WERI-Rb-1 (cell line): ENCODE data around the gene SMTNL1.

Experiments
- DNase-seq: peaks from one replicate; pipeline ENCODE4 v3.0.0-alpha.2; 2020
- H3K27ac ChIP-seq: fragments of 250-450 bp; sonication (Bioruptor Pico); 2 replicates; pipeline ENCODE4 v1.5.1; 2020; ENCODE audit warnings: mild to moderate bottlenecking, moderate library complexity
- H3K27me3 ChIP-seq: fragments of 250-450 bp; sonication (Bioruptor Pico); 2 replicates; pipeline ENCODE4 v1.5.1; 2021; ENCODE audit warnings: mild to moderate bottlenecking, low read depth, moderate library complexity; ENCODE audit not compliant: insufficient read depth, severe bottlenecking
- H3K36me3 ChIP-seq: fragments of 250-450 bp; sonication (Bioruptor Pico); 2 replicates; pipeline ENCODE4 v1.5.1; 2020; ENCODE audit warnings: mild to moderate bottlenecking, moderate library complexity
- H3K4me3 ChIP-seq: 2 replicates; pipeline ENCODE4 v1.5.1; 2011; ENCODE audit warnings: low read depth, mild to moderate bottlenecking, control low read depth, low read length
- H3K9me3 ChIP-seq: fragments of 250-450 bp; sonication (Bioruptor Pico); 2 replicates; pipeline ENCODE4 v1.5.1; 2021; ENCODE audit warnings: mild to moderate bottlenecking, moderate library complexity; ENCODE audit not compliant: severe bottlenecking
- TF ChIP-seq, protein P1 (sequence below): IDR thresholded peaks from 2 replicates; pipeline ENCODE4 v1.5.1; 2011; ENCODE audit warnings: low read depth, mild to moderate bottlenecking, control low read depth, inconsistent platforms, low read length

SMTNL1 gene

GRCh38 chr11:57504511-57504910 is 32.9 kb upstream of the SMTNL1 start:
- DNase-seq: no peak
- Histone ChIP-seq H3K9me3 (no peaks in the 10 kb centered on the region), H3K4me3 (no peak overlapping the region), H3K27me3 (no peaks in the 10 kb centered on the region), H3K36me3 (no peaks in the 10 kb centered on the region), H3K27ac (no peak overlapping the region)
- TF ChIP-seq, protein P1, sequence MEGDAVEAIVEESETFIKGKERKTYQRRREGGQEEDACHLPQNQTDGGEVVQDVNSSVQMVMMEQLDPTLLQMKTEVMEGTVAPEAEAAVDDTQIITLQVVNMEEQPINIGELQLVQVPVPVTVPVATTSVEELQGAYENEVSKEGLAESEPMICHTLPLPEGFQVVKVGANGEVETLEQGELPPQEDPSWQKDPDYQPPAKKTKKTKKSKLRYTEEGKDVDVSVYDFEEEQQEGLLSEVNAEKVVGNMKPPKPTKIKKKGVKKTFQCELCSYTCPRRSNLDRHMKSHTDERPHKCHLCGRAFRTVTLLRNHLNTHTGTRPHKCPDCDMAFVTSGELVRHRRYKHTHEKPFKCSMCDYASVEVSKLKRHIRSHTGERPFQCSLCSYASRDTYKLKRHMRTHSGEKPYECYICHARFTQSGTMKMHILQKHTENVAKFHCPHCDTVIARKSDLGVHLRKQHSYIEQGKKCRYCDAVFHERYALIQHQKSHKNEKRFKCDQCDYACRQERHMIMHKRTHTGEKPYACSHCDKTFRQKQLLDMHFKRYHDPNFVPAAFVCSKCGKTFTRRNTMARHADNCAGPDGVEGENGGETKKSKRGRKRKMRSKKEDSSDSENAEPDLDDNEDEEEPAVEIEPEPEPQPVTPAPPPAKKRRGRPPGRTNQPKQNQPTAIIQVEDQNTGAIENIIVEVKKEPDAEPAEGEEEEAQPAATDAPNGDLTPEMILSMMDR: no peak

GRCh38 chr11:57506522-57506921 is 30.9 kb upstream of the SMTNL1 start:
- Histone ChIP-seq H3K27me3 (no peaks in the 10 kb centered on the region), H3K4me3 (no peak overlapping the region), H3K36me3 (no peaks in the 10 kb centered on the region), H3K9me3 (no peaks in the 10 kb centered on the region), H3K27ac (no peak overlapping the region)
- TF ChIP-seq, protein P1: no peak
- DNase-seq: no peak

- TF ChIP-seq, protein P1: no peak
- no peak for DNase-seq
- Histone ChIP-seq H3K27ac (no peak overlapping the region), H3K36me3 (no peaks in the 10 kb centered on the region), H3K4me3 (no peak overlapping the region), H3K27me3 (no peaks in the 10 kb centered on the region), H3K9me3 (no peaks in the 10 kb centered on the region)
Observed at GRCh38 chr11:57508341-57509170, 28.8 kb upstream of the SMTNL1 start.

GRCh38 chr11:57511741-57512430 is 25.5 kb upstream of the SMTNL1 start:
- Histone ChIP-seq H3K27me3 (peaks cover 20% of the 10 kb centered on the region), H3K4me3 (no peak overlapping the region), H3K36me3 (no peaks in the 10 kb centered on the region), H3K9me3 (no peaks in the 10 kb centered on the region), H3K27ac (no peak overlapping the region)
- TF ChIP-seq, protein P1: no peak
- no peak for DNase-seq

DNA sequence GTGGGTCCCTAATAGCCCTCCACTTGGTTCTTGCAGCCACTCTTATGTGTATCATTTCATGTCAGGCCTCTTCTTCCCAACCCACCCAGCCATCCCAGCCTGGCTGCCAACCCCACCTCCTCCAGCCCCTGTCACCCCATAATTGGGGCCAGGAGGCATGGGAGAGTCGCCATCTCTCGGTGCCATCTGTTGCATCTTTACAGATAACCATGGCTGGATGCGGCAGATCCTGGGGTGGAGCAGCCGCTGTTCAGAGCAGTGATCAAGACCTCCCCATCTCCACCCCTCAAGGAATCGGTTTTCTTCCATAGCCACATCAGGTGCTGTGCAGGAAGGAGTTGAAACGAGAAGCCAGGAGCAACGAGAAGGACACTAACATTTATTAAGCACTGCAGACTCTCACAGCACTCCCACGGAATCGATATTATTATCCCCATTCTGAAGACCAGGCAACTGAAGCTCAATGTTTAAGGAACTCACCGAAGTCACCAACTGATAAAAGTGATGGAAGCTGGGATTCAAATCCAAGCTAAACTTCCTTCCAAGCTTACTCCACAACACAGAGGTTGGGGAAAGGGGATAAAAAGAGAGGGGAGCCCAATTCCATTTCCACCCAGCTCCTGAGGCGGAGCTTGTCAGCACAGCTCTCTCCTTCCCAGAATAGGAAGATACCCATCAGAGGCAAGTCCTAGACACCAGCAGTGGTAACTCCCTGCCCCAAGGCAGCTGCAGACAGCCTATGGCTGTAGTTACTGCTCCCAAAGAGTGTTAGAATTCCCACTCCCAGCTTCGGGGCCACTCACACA is 24.5 kb upstream of the SMTNL1 start:
- Histone ChIP-seq H3K27me3 (peaks cover 20% of the 10 kb centered on the region), H3K9me3 (no peaks in the 10 kb centered on the region), H3K27ac (no peak overlapping the region), H3K4me3 (no peak overlapping the region), H3K36me3 (no peaks in the 10 kb centered on the region)
- TF ChIP-seq, protein P1: no peak
- DNase-seq: no peak
